A673 (cell line): ENCODE results near the gene SDS. TPM values are rescaled to one million over a fixed set of nuclear protein-coding genes. Genes with fewer than 3 reads are reported as not detected.

Source experiments
- BruUV-seq: library from RNA; stranded (reverse); fragments of 400-500 nt; replicated peaks from 2 replicates; lab custom pipeline; 2021; lab: Mats Ljungman, UMichigan
- CTCF ChIA-PET: fragments of 300-600 bp; sonication (Branson Sonifier 250); formaldehyde crosslinking; loops from one replicate; lab custom pipeline; 2022; ENCODE audit warnings: antibody characterized with exemption; lab: Charles Lee
- POLR2A ChIA-PET: fragments of 300-600 bp; sonication (Branson Sonifier 250); formaldehyde crosslinking; loops from one replicate; lab custom pipeline; 2022; ENCODE audit warnings: antibody characterized with exemption; ENCODE audit not compliant: low non-redundant PET; lab: Charles Lee
- DNase-seq: peaks from one replicate; pipeline ENCODE4 v3.0.0-alpha.2; 2015; ENCODE audit warnings: low spot score
- H3K27ac ChIP-seq: fragments of 200-600 bp; sonication (generic); 2 replicates; pipeline ENCODE4 v1.5.1; 2016; ENCODE audit warnings: mixed run types, low read depth, mild to moderate bottlenecking, mixed read lengths, antibody characterized with exemption, low read length; ENCODE audit not compliant: poor library complexity, severe bottlenecking
- H3K27me3 ChIP-seq: fragments of 200-600 bp; sonication (generic); replicated peaks from 2 replicates; pipeline ENCODE4 v1.6.1; 2017; ENCODE audit warnings: mixed run types, low read depth, mild to moderate bottlenecking, mixed read lengths, antibody characterized with exemption, low read length; ENCODE audit not compliant: insufficient read depth, poor library complexity
- H3K36me3 ChIP-seq: fragments of 200-600 bp; sonication (generic); 2 replicates; pipeline ENCODE4 v1.6.1; 2016; ENCODE audit warnings: mixed run types, mild to moderate bottlenecking, mixed read lengths, antibody characterized with exemption, low read length; ENCODE audit not compliant: insufficient read depth, poor library complexity, severe bottlenecking
- H3K4me1 ChIP-seq: fragments of 200-600 bp; sonication (generic); 2 replicates; pipeline ENCODE4 v1.6.1; 2017; ENCODE audit warnings: mixed run types, mild to moderate bottlenecking, mixed read lengths, antibody characterized with exemption, low read length; ENCODE audit not compliant: insufficient read depth, poor library complexity, severe bottlenecking
- H3K4me3 ChIP-seq: fragments of 200-600 bp; sonication (generic); 2 replicates; pipeline ENCODE4 v1.5.1; 2016; ENCODE audit warnings: low read depth, mixed run types, mild to moderate bottlenecking, mixed read lengths, low read length; ENCODE audit not compliant: poor library complexity, severe bottlenecking
- H3K9me3 ChIP-seq: fragments of 200-600 bp; sonication (generic); 2 replicates; pipeline ENCODE4 v1.6.1; 2016; ENCODE audit warnings: mixed run types, low read depth, mild to moderate bottlenecking, mixed read lengths, antibody characterized with exemption, low read length; ENCODE audit not compliant: poor library complexity, severe bottlenecking
- EZH2 ChIP-seq: fragments of 200-600 bp; sonication (generic); IDR thresholded peaks from 2 replicates; pipeline ENCODE4 v1.6.1; 2017; ENCODE audit warnings: borderline replicate concordance, low read depth, mild to moderate bottlenecking, mixed read lengths, antibody characterized with exemption, low read length; ENCODE audit not compliant: poor library complexity, severe bottlenecking
- intact Hi-C: fragments of 100-400 bp; cut with micrococcal nuclease; formaldehyde crosslinking; loops from one replicate; pipeline ENCODE4 v1.10.0; 2022; ENCODE audit not compliant: unreplicated experiment
- total RNA-seq: library from RNA; stranded (reverse); gene quantifications from 2 replicates; pipeline ENCODE4 v1.2.3, GENCODE V29; 2021
- TF ChIP-seq, protein P1 (sequence below): fragments of 300-800, 200-600 bp; sonication (generic); conservative IDR thresholded peaks from 2 replicates; pipeline ENCODE4 v1.5.1; 2017; ENCODE audit warnings: low read depth, mild to moderate bottlenecking, antibody characterized with exemption, low read length, moderate library complexity, mixed read lengths

SDS gene
- total RNA-seq, 1 experiment from 2014 or later, result not detected

DNA sequence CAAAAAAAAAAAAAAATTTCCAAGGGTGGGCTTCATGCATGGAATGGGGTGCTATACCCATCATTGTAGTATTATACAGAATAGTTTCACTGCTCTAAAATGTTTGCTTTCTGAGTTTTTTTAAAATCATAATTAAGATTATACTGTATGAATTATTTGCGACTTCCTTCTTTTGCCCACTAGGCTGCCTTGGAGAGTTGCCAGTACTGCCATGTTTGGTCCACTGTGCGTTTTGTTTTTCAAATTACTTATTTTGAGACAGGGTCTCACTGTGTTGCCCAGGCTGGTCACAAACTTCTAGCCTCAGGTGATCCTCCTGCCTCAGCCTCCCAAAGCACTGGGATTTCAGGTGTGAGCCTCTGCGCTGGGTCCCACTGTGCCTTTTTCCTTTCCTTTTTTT, 25.4 kb downstream of the SDS start:
- H3K36me3 ChIP-seq, result peaks cover 7% of the 10 kb centered on the region
- CTCF ChIA-PET, result no interaction called here
- H3K4me1 ChIP-seq, result no peaks in the 10 kb centered on the region
- DNase-seq, result no peak
- no peak overlapping the region for H3K4me3 ChIP-seq
- TF ChIP-seq EZH2, result no peak
- TF ChIP-seq, protein P1, sequence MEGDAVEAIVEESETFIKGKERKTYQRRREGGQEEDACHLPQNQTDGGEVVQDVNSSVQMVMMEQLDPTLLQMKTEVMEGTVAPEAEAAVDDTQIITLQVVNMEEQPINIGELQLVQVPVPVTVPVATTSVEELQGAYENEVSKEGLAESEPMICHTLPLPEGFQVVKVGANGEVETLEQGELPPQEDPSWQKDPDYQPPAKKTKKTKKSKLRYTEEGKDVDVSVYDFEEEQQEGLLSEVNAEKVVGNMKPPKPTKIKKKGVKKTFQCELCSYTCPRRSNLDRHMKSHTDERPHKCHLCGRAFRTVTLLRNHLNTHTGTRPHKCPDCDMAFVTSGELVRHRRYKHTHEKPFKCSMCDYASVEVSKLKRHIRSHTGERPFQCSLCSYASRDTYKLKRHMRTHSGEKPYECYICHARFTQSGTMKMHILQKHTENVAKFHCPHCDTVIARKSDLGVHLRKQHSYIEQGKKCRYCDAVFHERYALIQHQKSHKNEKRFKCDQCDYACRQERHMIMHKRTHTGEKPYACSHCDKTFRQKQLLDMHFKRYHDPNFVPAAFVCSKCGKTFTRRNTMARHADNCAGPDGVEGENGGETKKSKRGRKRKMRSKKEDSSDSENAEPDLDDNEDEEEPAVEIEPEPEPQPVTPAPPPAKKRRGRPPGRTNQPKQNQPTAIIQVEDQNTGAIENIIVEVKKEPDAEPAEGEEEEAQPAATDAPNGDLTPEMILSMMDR, result 0 out of 2 replicates have a peak, but pooled peaks have one; percentile 9
- BruUV-seq, result no TSS peak
- H3K27me3 ChIP-seq, result no peaks in the 10 kb centered on the region
- intact Hi-C loops, result no loop called here
- POLR2A ChIA-PET, result no interaction called here
- no peaks in the 10 kb centered on the region for H3K9me3 ChIP-seq
- no peak overlapping the region for H3K27ac ChIP-seq

DNA sequence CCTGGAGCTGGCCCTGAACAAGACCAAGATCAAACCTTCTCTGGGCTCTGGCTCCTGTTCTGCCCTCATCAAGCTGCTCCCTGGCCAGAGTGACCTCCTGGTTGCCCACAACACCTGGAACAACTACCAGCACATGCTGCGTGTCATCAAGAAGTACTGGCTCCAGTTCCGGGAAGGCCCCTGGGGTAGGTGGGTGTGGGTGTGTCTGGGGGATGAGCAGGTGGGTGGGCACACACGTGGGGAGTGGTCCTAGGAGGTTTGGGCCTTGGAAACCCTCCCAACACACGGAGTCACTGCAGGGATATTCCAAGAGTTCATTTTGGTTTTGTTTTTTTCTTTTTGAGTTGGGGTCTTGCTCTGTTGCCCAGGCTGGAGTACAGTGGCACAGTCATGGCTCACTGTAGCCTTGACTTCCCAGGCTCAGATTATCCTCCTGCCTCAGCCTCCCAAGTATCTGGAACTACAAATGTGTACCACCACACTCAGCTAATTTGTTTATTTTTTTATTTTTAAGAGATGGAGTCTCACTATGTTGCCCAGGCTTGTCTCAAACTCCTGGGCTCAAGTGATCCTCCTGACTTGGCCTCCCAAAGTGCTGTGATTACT, 28.8 kb downstream of the SDS start:
- no peak for DNase-seq
- CTCF ChIA-PET, result no interaction called here
- intact Hi-C loops, result no loop called here

DNA sequence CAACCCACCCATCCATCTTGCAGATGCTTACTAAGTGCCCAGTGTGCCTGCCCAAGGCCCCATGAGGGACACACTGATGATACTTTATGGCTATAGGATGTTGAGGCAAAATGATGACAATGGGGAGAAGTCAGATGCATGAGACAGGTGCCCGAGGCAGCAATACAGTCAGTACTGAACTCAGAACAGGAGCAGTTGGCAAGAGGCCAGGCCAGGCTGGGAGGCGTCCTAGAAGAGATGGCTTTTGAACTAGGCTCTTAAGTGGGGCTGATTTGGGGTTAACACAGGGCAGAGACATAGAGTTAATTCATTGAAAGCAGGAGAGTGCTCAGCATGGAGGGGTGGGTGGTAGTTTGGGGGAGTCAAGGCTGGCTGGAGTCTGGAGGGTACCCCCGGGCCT, 29.7 kb downstream of the SDS start:
- intact Hi-C loops, result no loop called here
- TF ChIP-seq EZH2, result no peak
- TF ChIP-seq, protein P1, result no peak
- no peaks in the 10 kb centered on the region for H3K9me3 ChIP-seq
- H3K27ac ChIP-seq, result no peak overlapping the region
- ChIA-PET CTCF (no interaction called here), POLR2A (no interaction called here)
- H3K27me3 ChIP-seq, result no peaks in the 10 kb centered on the region
- no peak overlapping the region for H3K4me3 ChIP-seq
- H3K36me3 ChIP-seq, result peaks cover 4% of the 10 kb centered on the region
- H3K4me1 ChIP-seq, result no peaks in the 10 kb centered on the region
- no TSS peak for BruUV-seq
- no peak for DNase-seq

More for the DNA sequence above, 28.8 kb downstream of the SDS start:
- Histone ChIP-seq H3K27me3 (no peaks in the 10 kb centered on the region), H3K4me3 (no peak overlapping the region), H3K36me3 (peaks cover 4% of the 10 kb centered on the region), H3K9me3 (no peaks in the 10 kb centered on the region), H3K27ac (no peak overlapping the region), H3K4me1 (no peaks in the 10 kb centered on the region)
- POLR2A ChIA-PET, result no interaction called here
- BruUV-seq, result no TSS peak
- no peak for TF ChIP-seq EZH2
- TF ChIP-seq, protein P1, result no peak
